Measurements from ENCODE around the gene PPIP5K2. TPM values are rescaled to one million over a fixed set of nuclear protein-coding genes. Genes with fewer than 3 reads are reported as not detected.
"Not testable (repeated sequence)": the region's sequence is repeated elsewhere in the genome, so short reads cannot be mapped to it uniquely, and the experiment has no call there.

PPIP5K2 gene
- 10 to 100 TPM; 27.1 to 35.5 TPM for total RNA-seq
- long read RNA-seq, partial matches to known transcripts = 5 of 9 reads
- long read RNA-seq, other reads (novel, unspliced or antisense) = 4 of 9 reads

DNA sequence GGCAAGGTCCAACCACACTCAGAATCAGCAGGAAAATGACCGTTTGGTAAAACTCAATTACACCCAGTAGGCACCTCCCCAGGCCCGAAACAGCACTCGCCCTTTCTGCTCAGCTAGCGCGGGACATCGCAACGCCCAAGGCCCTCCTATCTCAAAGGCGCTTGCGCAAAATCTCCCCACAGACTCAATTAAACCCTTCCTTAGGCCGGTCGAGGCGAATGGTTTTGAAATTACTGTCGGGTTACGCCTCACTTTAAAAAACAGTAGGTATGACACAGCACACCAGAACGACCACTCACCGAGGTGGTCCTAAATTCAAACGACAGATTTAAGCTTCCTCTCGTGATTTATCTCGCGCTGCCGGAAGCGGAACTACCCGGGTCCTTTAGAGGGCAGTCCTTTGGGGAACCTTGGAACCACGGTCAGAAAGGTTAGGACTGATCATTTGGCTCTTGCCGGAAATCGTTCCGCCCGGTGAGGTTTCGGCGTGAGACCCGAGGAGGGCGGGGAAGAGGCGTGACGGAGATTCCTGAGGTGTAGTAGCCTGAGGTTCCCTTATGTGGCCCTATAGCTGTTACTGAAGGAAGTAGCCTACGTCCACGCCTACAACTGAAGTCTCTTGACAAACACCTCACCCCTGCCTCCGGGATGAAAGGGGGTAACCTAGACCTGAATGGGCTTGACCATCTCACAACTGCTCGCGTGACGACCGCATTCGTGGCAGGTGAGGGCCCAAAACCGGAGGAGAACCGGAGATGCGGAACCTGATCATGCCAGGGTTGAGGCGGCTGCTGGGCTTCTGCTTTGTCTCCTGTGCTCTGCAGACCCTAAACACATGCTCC is at the start of gene PPIP5K2, which contains the start of gene GIN1:
Gene PPIP5K2 (plus strand): TSS at position 537 of the 842 bp plus-strand sequence. CDS start 9,289 bp downstream, outside the sequence.
Gene GIN1 (minus strand): TSS at position 374 of the 842 bp plus-strand sequence. CDS start 11,431 bp downstream, outside the sequence.
- ATAC-seq (peak; percentile 99), DNase-seq (peak; percentile 94)
- intact Hi-C loops (cut with DNase I) = no loop called here

DNA sequence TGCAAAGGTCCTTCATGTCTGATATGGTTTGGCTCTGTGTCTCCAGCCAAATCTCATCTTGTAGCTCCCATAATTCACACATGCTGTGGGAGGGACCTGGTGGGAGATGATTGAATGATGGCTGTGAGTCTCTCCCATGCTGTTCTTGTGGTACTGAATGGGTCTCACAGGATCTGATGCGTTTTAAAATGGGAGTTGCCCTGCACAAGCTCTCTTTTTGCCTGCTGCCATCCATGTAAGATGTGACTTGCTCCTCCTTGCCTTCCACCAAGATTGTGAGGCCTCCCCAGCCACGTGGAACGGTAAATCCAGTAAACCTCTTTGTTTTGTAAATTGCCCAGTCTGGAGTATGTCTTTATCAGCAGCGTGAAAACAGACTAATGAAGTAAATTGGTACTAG is 46.6 kb upstream of the PPIP5K2 start:
- DNase-seq; intact Hi-C loops (cut with DNase I); ATAC-seq: not testable (repeated sequence)

DNA sequence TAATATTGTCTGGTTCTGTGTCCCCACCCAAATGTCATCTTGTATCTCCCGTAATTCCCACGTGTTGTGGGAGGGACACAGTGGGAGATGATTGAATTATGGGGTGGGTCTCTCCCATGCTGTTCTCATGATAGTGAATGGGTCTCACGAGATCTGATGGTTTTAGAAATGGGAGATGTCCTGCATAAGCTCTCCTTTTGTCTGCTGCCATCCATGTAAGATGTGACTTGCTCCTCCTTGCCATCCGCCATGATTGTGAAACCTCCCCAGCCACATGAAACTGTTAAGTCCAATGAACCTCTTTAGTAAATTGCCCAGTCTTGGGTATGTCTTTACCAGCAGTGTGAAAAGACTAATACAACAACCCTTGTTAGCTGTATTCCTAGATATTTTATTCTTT is 44.7 kb upstream of the PPIP5K2 start:
- intact Hi-C loops (cut with DNase I) = no loop called here
- DNase-seq = no peak
- ATAC-seq = no peak

DNA sequence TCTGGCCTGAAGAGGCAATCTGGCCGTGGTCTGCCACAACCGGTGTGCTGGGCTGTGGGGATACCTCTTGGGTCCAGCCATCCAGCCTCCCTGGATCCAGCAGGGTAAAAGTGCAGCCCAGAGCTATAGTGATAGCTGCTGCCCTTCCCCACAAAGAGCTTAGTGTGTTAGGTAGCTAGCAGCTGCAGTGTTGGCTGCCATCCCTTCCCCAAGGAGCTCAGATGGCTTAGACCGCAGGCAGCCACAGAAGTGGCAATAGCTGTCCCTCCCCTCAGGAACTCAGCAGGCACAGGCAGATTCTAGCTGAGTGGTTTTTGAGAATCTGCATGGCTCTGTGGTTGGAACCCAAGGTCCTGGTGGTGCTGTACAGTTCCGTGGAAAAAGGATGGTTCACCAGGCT is 40.3 kb upstream of the PPIP5K2 start:
- no peak for ATAC-seq
- no peak for DNase-seq
- intact Hi-C loops (cut with DNase I) = no loop called here

DNA sequence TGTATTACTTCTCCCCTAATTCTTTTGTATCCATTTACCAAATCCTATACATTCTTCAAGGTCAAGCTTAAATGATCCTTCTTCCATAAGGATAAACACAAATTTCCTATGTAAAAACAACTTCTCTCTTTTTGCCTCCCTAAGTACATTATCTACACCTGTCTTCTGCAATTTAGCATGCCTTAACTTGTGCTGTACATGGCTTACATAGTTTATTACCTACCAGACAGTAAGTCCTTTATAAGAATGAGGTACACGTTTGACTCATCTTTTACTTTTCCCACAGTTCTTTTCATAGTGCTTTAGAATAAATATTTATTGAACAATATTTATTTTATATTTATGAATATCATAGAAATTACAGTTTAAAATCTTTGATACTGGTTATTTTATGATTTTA is 33.6 kb upstream of the PPIP5K2 start:
- DNase-seq (no peak), ATAC-seq (no peak)
- intact Hi-C loops (cut with DNase I) = no loop called here

DNA sequence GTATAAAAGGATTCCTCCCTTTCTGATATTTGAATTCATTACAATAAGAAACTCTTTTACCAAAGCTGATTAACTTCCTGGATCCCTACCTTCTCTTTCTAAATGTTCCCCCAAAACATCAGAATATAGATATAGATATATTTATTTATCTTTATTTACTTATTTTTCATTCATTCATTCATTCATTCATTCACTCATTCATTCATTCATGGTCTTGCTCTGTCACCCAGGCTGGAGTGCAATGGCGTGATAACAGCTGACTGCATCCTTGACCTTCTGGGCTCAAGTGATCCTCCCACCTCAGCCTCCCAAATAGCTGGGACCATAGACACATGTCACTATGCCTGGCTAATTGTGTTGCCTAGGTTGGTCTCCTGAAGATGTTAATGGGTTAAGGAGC is 30.8 kb upstream of the PPIP5K2 start:
- ATAC-seq (no peak), DNase-seq (no peak)
- intact Hi-C loops (cut with DNase I) = no loop called here

DNA sequence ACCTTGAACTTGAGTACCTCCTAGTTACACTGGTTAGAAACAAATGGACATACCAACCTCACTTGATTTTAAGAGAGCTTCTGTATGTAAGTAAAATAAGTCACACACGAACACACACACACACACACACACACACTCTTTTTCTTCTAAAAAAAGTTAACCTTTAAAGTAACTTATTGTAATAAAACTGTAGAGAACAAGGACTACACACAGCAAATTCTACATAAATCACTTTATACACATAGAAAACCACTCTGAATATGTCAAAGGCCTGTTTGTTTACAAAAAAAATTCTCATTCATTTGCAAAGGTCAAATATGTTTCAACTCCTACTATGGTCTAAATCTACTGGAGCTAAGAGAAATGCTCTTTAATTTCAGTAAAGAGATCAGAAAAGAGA is 29.3 kb upstream of the PPIP5K2 start:
- ATAC-seq (no peak), DNase-seq (no peak)
- intact Hi-C loops (cut with DNase I) = no loop called here

DNA sequence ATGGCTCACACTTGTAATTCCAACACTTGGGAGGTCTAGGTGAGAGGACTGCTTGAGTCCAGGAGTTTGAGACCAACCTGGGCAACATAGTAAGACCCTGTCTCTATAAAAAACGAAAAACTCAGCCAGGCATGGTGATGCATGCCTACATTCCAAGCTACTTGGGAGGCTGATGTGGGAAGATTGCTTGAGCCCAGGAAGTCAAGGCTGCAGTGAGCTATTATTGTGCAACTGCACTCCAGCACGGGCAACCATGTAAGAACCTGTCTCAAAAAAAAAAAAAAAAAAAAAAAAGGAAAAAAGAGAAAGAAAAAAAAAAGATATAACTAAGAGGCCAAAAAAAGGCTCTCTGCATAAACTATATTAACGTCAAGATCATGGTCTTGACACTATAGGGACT is 27.4 kb upstream of the PPIP5K2 start:
- intact Hi-C loops (cut with DNase I) = no loop called here
- no peak for DNase-seq
- no peak for ATAC-seq

DNA sequence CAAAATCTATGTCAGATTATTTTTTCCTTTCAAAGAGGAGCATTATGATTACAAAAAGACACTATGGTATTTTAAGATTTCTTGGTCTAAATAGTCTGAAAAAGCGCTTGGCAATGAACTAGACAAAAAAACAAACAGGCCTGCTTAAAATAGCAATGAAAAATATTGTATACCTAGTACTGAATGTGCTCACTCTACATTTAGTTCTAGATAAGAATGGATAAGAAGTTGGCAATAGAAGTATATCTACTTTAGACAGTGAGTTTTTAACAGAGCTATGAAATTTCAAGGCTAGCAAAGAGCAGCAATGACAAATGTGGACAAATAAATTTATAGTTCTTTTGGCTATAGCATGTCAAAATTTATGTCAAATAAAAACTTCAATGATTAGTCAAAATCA is 26.4 kb upstream of the PPIP5K2 start:
- DNase-seq (no peak), ATAC-seq (peak in 1 of 2 donors; percentile 55)
- intact Hi-C loops (cut with DNase I) = no loop called here

DNA sequence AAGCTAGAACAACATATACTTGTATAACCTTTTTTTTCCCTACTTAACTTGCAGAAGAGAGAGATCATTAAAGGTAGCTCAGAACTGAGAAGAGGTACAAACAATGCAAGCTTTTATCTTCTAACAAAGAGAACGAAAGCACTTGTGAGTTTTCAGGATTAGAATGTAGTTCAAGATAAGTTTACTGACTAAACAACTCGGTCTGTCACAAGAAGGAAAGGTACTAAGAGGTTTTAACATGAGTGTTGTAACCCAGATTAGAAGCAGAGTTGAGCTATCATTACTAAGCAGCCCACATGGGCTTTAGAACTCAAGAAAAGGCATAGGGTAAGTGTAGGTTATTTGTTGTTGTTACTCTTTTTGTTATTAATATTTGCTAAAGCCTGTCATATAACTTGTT is 25.4 kb upstream of the PPIP5K2 start:
- ATAC-seq (peak in 1 of 2 donors; percentile 65), DNase-seq (no peak)
- intact Hi-C loops (cut with DNase I) = no loop called here

DNA sequence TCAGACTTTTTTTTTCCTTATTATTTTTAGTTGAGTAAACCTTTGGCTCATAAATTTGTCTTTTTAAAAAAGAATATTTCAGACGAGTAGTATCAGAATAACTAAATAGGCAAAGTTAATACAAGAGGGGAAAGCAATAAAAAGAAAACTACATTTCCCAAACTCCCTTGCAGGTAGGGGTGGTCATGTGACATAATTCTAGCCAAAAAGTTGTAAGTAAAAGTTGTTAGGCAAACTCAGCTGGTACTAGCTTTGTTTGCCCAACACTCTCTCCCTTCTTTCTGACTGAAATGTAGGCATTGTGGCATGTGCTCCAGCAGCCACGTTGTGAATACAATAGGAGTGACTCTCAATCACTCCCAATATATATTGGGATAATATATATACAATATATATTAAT is 21.1 kb upstream of the PPIP5K2 start:
- ATAC-seq = no peak
- DNase-seq = no peak
- intact Hi-C loops (cut with DNase I) = no loop called here

DNA sequence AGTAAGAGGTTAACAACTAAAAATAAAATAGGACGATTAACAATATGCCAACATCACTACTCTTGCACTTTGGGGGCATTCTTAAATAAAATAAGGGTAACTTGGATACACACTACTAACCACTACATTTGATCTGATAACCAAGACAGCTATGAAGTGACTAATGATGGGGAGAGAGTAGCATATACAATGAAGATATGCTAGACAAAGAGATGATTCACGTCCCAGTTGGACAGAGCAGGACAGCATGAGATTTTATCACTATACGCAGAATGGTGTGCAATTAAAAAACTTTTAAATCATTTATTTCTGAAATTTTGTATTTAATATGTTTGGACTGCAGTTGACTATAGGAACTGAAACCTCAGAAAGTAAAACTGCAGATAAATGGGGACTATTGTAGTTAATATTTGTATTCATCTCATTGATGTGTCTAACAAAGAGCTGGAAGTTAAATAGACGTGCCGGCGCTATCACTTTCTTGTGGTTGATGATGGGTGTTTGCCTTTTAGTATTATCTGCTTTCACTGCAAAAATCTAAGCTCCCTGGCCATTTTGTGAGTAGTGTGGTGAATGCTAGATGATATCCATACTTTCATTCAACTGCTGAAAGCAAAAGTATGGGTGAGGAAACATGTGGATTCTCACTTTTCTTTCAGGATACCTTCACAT is 18.9 kb upstream of the PPIP5K2 start:
- ATAC-seq = no peak

DNA sequence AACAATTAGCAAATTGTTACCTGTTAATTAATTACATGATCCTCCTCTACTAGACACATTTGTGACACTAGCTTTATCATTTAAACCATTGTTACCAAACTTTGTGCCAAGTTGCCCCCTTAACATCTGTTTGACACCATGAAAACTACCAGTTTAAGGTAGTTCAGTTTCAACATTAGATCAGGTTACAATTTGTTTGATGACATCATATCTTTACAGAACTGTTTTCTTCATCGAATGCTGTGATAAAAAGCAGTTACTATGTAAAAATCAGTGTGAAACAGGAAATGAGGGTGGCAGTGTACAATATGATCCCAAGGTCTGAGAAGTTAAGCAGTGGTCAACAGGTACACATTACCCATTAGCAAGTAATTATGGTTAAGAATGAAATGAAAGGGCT is 17.9 kb upstream of the PPIP5K2 start:
- ATAC-seq (no peak), DNase-seq (no peak)
- intact Hi-C loops (cut with DNase I) = no loop called here

More for the DNA sequence above, 18.9 kb upstream of the PPIP5K2 start:
- intact Hi-C loops (cut with DNase I) = no loop called here
- no peak for DNase-seq

DNA sequence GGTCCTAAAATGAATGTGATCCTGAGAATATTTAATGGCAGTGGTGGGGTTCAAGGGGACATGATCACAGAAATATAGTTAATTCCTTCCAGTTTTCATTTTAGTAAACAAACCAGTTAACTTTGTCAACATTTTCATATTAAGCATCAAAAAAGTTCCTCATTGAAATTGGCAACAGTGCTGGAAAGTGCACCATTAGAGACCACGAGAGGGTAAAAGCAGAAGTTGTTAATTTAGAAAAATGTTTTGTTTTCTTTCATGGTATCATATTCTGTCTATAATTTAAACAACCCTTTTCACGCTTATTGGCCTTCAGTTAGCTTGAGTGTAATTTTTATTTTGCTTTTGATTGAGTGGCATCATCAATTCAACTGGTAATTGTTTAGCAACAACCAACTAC is 12.0 kb upstream of the PPIP5K2 start:
- intact Hi-C loops (cut with DNase I) = no loop called here
- DNase-seq (no peak), ATAC-seq (no peak)

DNA sequence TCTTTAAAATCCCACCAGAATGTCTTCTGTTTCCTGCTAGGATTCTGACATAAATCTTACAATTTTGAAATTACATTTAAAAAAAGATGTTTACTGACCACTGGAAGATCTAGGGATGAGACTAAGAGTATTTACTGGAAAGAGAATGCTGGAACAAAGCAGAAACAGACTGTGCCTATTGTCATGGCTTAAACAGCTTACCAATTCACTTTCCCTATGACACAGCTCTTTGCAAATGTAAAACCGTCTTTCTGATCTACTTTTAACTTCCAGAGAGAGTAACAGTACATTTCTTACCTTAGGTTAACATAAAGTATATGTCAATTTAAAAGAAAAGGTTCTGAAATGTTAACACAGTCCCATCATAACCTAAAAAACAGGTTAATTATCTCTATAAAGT is 10.8 kb upstream of the PPIP5K2 start:
- ATAC-seq = no peak
- DNase-seq = no peak
- intact Hi-C loops (cut with DNase I) = no loop called here

DNA sequence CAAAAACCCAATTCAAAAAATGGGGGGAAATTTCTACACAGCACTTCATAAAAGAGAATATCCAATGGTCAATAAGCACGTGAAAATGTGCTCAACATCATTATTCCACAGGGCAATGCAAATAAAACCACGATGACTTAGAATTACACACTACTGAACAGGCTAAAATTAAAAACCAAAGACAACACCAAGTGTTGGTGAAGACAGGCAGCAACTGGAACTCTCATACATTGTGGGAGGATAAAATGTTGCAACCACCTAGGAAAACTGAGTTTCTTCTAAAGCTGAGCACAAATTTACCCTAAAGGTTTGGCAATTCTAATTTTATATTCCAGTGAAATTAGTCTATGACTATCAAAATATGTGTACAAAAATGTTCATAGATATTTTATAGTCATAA is 9.7 kb upstream of the PPIP5K2 start:
- intact Hi-C loops (cut with DNase I) = no loop called here
- ATAC-seq (no peak), DNase-seq (no peak)

DNA sequence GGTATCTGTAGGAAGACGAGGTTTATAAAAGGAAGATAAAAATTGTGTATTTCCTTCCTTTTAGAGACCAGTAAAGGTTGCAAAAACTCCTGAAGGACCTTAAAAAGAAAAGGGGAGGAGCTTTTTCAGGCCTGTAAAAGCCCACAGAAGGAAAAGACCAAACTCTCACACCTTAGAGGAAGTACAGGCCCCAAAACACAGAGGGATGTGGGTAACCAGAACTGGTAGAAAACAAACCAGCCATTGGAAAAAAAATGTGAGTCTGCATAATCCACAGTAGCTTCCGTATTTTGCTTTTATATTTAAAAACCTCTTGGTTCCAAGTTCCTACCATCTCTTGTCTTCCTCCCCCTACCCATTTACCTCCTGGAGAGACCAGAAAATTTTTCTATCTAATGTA is 8.6 kb upstream of the PPIP5K2 start:
- DNase-seq (no peak), ATAC-seq (peak; percentile 16 to 63)
- intact Hi-C loops (cut with DNase I) = no loop called here

DNA sequence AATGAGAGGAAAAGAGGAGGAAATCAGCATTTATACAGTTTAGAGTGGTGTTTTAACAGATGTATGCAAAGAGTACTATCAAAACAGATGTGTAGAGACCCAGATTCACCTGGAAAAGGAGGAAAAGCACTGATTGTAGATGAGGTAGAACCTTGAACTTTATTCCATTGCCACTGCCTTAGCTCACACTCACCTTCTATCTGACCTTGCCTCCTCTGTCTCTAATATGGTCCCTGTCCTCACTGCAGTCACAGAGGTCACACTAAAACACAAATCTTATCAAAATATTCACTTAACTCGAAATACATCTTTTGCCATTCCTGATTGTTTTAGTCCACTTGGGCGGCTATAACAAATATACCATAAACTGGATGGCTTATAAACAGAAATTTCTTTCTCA is 7.2 kb upstream of the PPIP5K2 start:
- ATAC-seq = no peak
- no peak for DNase-seq
- intact Hi-C loops (cut with DNase I) = no loop called here

DNA sequence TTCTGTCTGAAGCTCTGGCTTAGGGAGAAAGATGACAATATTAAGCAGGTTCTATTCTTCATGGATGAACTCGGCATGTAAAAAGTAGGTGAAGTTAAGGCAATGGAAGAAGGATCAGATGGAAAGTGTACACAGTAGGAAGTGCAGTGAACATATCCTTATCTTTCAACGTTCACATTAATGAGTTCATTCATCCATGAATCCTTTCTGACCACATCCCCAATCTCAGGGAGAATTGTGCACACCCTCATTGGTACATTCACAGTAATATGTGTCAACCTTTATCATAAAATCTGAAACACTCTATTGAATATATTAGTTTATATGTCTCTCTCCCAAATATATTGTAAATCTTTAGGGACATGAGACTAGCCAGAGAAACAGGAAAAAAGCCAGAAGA is 5.7 kb upstream of the PPIP5K2 start:
- DNase-seq (no peak), ATAC-seq (no peak)
- intact Hi-C loops (cut with DNase I) = no loop called here

DNA sequence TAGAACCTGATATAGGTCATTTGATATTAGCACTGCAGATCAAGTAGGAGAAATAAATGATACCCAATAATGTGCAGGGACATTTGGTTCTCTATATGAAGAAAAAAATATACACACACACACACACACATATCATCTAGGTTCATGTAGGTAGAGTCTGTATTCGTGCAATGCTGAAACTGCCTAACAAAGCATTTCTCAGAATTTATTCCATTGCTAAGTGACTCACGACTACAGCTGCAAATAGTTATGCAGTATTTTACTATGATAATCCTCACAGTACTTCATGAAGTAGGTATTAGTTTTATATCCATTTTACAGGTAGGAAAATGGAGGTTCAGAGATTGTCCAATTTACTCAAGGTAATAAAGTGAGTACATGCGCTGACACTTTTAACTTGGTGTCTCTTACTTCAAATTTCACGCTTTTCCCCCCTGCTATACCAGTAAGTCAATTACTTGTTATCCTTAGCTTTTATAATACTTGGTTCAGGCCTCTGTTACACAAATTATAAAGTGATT is 2.6 kb upstream of the PPIP5K2 start:
- intact Hi-C loops (cut with DNase I) = no loop called here
- DNase-seq (no peak), ATAC-seq (no peak)

All from left cardiac atrium (tissue), 4 donors.